Measurements from ENCODE around the gene PRKAR1B. TPM values are rescaled to one million over a fixed set of nuclear protein-coding genes. Genes with fewer than 3 reads are reported as not detected.
A peak's percentile ranks its signal among the peaks of the same experiment; 100 is the strongest.

Gene PRKAR1B
- total RNA-seq, 1 donor from 2014 or later, result 14.7 TPM

DNA sequence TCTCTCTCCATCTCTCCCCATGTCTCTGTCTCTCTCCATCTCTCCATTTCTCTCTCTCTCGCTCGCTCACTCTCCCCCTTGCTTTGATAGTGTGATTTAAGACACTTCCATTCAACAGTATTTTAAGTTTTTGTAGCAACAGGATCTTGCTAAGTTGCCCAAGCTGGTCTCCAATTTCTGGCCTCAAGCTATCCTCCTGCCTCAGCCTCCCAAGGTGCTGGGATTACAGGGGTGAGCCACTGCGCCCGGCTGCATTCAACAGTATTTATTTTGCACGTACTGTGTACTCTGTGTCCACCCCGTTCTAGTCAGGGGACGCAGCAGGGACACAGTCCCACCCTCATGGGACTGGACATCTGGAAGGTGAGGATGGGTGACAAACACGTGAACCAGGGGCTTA lies 193.0 kb downstream of the PRKAR1B start:
- peaks cover 4% of the 10 kb centered on the region for H3K4me1 Mint-ChIP-seq (ENCODE audit: low read depth, unreplicated experiment)
- H3K4me3 Mint-ChIP-seq (ENCODE audit: unreplicated experiment), result no peak overlapping the region

DNA sequence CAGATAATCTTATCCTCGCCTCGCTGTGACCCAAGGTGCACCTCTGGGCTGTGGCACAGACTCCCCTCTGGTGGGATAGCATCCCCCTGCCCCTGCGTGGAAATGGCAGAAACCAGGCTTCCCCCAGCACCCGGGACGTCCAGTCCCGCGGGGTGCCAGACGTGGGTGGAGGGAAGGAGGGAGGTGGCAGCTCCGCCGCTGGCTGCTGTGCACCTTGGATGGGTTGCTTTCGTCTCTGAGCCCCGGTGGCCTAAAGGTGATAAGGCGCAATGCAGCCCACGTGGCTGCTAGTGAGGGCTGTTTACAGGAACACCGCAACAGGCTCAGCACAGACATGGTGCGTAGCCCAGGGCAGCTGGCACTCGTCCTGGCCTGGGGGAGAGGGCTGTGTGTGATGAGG lies 193.8 kb downstream of the PRKAR1B start:
- Histone ChIP-seq H3K36me3 (ENCODE audit: insufficient read depth, low read length) (no peaks in the 10 kb centered on the region), H3K27ac (ENCODE audit: low read depth, low read length) (no peak overlapping the region), H3K4me2 (ENCODE audit: low read length) (no peak overlapping the region), H2AFZ (ENCODE audit: low read depth, low read length) (no peak overlapping the region), H3K27me3 (ENCODE audit: insufficient read depth, low read length) (no peaks in the 10 kb centered on the region), H3K4me3 (ENCODE audit: insufficient read depth, low read depth, low read length) (no peak overlapping the region), H4K20me1 (ENCODE audit: insufficient read depth, low read length) (no peaks in the 10 kb centered on the region), H3K9me3 (ENCODE audit: insufficient read depth, low read depth, low read length) (no peaks in the 10 kb centered on the region), H3K79me2 (ENCODE audit: insufficient read depth, low read length) (no peaks in the 10 kb centered on the region), H3K9ac (ENCODE audit: low read length) (no peak overlapping the region), H3K4me1 (ENCODE audit: insufficient read depth, low read length) (peaks cover 9% of the 10 kb centered on the region)
- Mint-ChIP-seq H3K36me3 (ENCODE audit: low read depth, unreplicated experiment) (no peaks in the 10 kb centered on the region), H3K27ac (ENCODE audit: unreplicated experiment) (no peak overlapping the region), H3K4me1 (ENCODE audit: low read depth, unreplicated experiment) (no peaks in the 10 kb centered on the region), H3K4me3 (ENCODE audit: unreplicated experiment) (no peak overlapping the region), H3K27me3 (ENCODE audit: low read depth, unreplicated experiment) (peaks cover 25% of the 10 kb centered on the region), H3K9me3 (ENCODE audit: unreplicated experiment) (peaks cover 5% of the 10 kb centered on the region)
- no peak for DNase-seq (ENCODE audit: low read depth)
- TF ChIP-seq EZH2 (IDR thresholded peaks at IDR 0.05; ENCODE audit: insufficient read depth, low read length), result no peak
- TF ChIP-seq, protein P1, sequence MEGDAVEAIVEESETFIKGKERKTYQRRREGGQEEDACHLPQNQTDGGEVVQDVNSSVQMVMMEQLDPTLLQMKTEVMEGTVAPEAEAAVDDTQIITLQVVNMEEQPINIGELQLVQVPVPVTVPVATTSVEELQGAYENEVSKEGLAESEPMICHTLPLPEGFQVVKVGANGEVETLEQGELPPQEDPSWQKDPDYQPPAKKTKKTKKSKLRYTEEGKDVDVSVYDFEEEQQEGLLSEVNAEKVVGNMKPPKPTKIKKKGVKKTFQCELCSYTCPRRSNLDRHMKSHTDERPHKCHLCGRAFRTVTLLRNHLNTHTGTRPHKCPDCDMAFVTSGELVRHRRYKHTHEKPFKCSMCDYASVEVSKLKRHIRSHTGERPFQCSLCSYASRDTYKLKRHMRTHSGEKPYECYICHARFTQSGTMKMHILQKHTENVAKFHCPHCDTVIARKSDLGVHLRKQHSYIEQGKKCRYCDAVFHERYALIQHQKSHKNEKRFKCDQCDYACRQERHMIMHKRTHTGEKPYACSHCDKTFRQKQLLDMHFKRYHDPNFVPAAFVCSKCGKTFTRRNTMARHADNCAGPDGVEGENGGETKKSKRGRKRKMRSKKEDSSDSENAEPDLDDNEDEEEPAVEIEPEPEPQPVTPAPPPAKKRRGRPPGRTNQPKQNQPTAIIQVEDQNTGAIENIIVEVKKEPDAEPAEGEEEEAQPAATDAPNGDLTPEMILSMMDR (IDR thresholded peaks at IDR 0.05; ENCODE audit: insufficient read depth, low read depth, low read length), result no peak
- FAIRE-seq, result no peak

More for the DNA sequence above, 193.0 kb downstream of the PRKAR1B start:
- Histone ChIP-seq H3K27me3 (ENCODE audit: insufficient read depth, low read length) (no peaks in the 10 kb centered on the region), H4K20me1 (ENCODE audit: insufficient read depth, low read length) (no peaks in the 10 kb centered on the region), H3K4me3 (ENCODE audit: insufficient read depth, low read depth, low read length) (no peak overlapping the region), H3K9ac (ENCODE audit: low read length) (no peak overlapping the region), H3K9me3 (ENCODE audit: insufficient read depth, low read depth, low read length) (no peaks in the 10 kb centered on the region), H3K4me1 (ENCODE audit: insufficient read depth, low read length) (peaks cover 17% of the 10 kb centered on the region), H2AFZ (ENCODE audit: low read depth, low read length) (no peak overlapping the region), H3K36me3 (ENCODE audit: insufficient read depth, low read length) (no peaks in the 10 kb centered on the region), H3K27ac (ENCODE audit: low read depth, low read length) (no peak overlapping the region), H3K4me2 (ENCODE audit: low read length) (no peak overlapping the region), H3K79me2 (ENCODE audit: insufficient read depth, low read length) (no peaks in the 10 kb centered on the region)
- Mint-ChIP-seq H3K27ac (ENCODE audit: unreplicated experiment) (peak overlapping the region; percentile 0), H3K27me3 (ENCODE audit: low read depth, unreplicated experiment) (peaks cover 25% of the 10 kb centered on the region), H3K36me3 (ENCODE audit: low read depth, unreplicated experiment) (no peaks in the 10 kb centered on the region), H3K9me3 (ENCODE audit: unreplicated experiment) (peaks cover 5% of the 10 kb centered on the region)
- DNase-seq (ENCODE audit: low read depth), result no peak
- TF ChIP-seq, protein P1 (IDR thresholded peaks at IDR 0.05; ENCODE audit: insufficient read depth, low read depth, low read length), result no peak
- TF ChIP-seq EZH2 (IDR thresholded peaks at IDR 0.05; ENCODE audit: insufficient read depth, low read length), result no peak
- FAIRE-seq, result no peak

DNA sequence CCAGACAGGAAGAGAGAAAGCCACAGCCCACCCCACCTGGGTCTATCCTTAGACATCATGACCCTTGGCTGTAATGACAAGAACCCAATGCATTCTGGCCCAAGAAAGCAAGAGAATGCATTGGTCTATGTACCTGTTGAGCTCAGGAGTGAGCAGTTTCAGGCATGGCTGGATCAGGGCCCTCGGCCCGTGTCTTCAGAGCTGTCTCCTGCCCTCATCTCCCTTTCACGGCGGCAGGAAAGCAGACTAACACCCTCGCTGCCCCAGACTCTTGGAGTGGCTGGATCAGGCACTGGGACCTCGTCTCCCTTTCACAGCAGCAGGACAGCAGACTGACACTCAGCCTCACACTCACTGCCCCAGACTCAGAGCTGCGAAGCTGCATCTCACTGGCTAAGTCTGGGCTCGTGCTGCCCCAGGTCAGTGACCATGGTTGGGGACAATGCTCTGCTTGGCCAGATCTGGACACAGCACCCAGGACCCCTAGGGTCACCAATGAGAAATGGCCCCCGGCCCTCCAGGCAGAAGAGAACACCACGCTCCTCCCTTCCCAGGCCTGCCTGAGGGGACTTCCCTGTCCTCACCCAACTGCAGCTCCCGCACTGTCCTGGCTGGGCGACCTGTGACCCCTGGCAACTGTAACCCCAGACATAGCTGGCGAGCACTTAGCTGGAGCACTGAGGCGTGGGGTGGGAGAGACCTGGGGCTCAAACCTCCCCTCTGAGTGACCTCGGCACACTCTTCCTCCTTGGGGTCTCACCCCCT lies 194.5 kb downstream of the PRKAR1B start:
- H3K27me3 ChIP-seq (ENCODE audit: insufficient read depth, low read length), result no peaks in the 10 kb centered on the region
- H3K36me3 ChIP-seq (ENCODE audit: insufficient read depth, low read length), result no peaks in the 10 kb centered on the region
- Mint-ChIP-seq H3K27ac (ENCODE audit: unreplicated experiment) (no peak overlapping the region), H3K9me3 (ENCODE audit: unreplicated experiment) (peaks cover 5% of the 10 kb centered on the region), H3K36me3 (ENCODE audit: low read depth, unreplicated experiment) (no peaks in the 10 kb centered on the region), H3K4me1 (ENCODE audit: low read depth, unreplicated experiment) (no peaks in the 10 kb centered on the region), H3K27me3 (ENCODE audit: low read depth, unreplicated experiment) (peaks cover 25% of the 10 kb centered on the region), H3K4me3 (ENCODE audit: unreplicated experiment) (no peak overlapping the region)
- FAIRE-seq, result no peak
- H3K9ac ChIP-seq (ENCODE audit: low read length), result no peak overlapping the region
- H4K20me1 ChIP-seq (ENCODE audit: insufficient read depth, low read length), result no peaks in the 10 kb centered on the region
- no peaks in the 10 kb centered on the region for H3K79me2 ChIP-seq (ENCODE audit: insufficient read depth, low read length)
- no peak for TF ChIP-seq EZH2 (IDR thresholded peaks at IDR 0.05; ENCODE audit: insufficient read depth, low read length)
- TF ChIP-seq, protein P1 (IDR thresholded peaks at IDR 0.05; ENCODE audit: insufficient read depth, low read depth, low read length), result no peak
- DNase-seq (ENCODE audit: low read depth), result no peak
- H3K4me1 ChIP-seq (ENCODE audit: insufficient read depth, low read length), result peaks cover 2% of the 10 kb centered on the region
- no peak overlapping the region for H2AFZ ChIP-seq (ENCODE audit: low read depth, low read length)
- no peak overlapping the region for H3K4me3 ChIP-seq (ENCODE audit: insufficient read depth, low read depth, low read length)
- H3K4me2 ChIP-seq (ENCODE audit: low read length), result no peak overlapping the region
- H3K27ac ChIP-seq (ENCODE audit: low read depth, low read length), result no peak overlapping the region
- no peaks in the 10 kb centered on the region for H3K9me3 ChIP-seq (ENCODE audit: insufficient read depth, low read depth, low read length)

All from astrocyte (in vitro differentiated cells and primary cell).